ENCODE data around the gene VAMP2. TPM values are rescaled to one million over a fixed set of nuclear protein-coding genes. Genes with fewer than 3 reads are reported as not detected.

VAMP2 gene
- total RNA-seq, 1 experiment from 2014 or later: 5.8 TPM

Other genes starting within 250 kb of the VAMP2 start
- gene RNF227, start 246.7 kb downstream of the VAMP2 start, total RNA-seq (2014; rRNA removed; shearing (Covaris generic)): 0.81 and 1.1 TPM in 2 replicates
- 0.74 and 1.4 TPM in 2 replicates for gene KCNAB3, start 233.1 kb downstream of the VAMP2 start, total RNA-seq (2014; rRNA removed; shearing (Covaris generic))
- 22.0 and 24.5 TPM in 2 replicates for gene TRAPPC1, start 231.0 kb downstream of the VAMP2 start, total RNA-seq (2014; rRNA removed; shearing (Covaris generic))
- gene CNTROB, start 230.7 kb downstream of the VAMP2 start, total RNA-seq (2014; rRNA removed; shearing (Covaris generic)): 17.3 and 24.4 TPM in 2 replicates
- gene GUCY2D, start 160.3 kb downstream of the VAMP2 start, total RNA-seq (2014; rRNA removed; shearing (Covaris generic)): 0.03 TPM in 1 of 2 replicates, not detected in the other
- gene ALOX15B, start 123.9 kb downstream of the VAMP2 start, total RNA-seq (2014; rRNA removed; shearing (Covaris generic)): not detected in 2 replicates
- 0.97 TPM in 1 of 2 replicates, not detected in the other for gene ALOX12B, start 75.2 kb downstream of the VAMP2 start, total RNA-seq (2014; rRNA removed; shearing (Covaris generic))
- gene ALOXE3, start 44.4 kb downstream of the VAMP2 start, total RNA-seq (2014; rRNA removed; shearing (Covaris generic)): not detected in 2 replicates
- gene HES7, start 38.8 kb downstream of the VAMP2 start, total RNA-seq (2014; rRNA removed; shearing (Covaris generic)): 0.61 and 0.76 TPM in 2 replicates
- 37.1 and 43.5 TPM in 2 replicates for gene PER1, start 10.5 kb downstream of the VAMP2 start, total RNA-seq (2014; rRNA removed; shearing (Covaris generic))
- 12.6 and 14.5 TPM in 2 replicates for gene TMEM107, start 13.4 kb upstream of the VAMP2 start, total RNA-seq (2014; rRNA removed; shearing (Covaris generic))
- 12.4 and 12.8 TPM in 2 replicates for gene BORCS6, start 27.2 kb upstream of the VAMP2 start, total RNA-seq (2014; rRNA removed; shearing (Covaris generic))
- 75.0 and 84.9 TPM in 2 replicates for gene AURKB, start 47.6 kb upstream of the VAMP2 start, total RNA-seq (2014; rRNA removed; shearing (Covaris generic))
- gene CTC1, start 85.1 kb upstream of the VAMP2 start, total RNA-seq (2014; rRNA removed; shearing (Covaris generic)): 5.9 and 17.7 TPM in 2 replicates
- 45.4 and 51.3 TPM in 2 replicates for gene PFAS, start 86.3 kb upstream of the VAMP2 start, total RNA-seq (2014; rRNA removed; shearing (Covaris generic))
- gene RANGRF, start 125.7 kb upstream of the VAMP2 start, total RNA-seq (2014; rRNA removed; shearing (Covaris generic)): 13.9 and 18.4 TPM in 2 replicates
- gene SLC25A35, start 132.5 kb upstream of the VAMP2 start, total RNA-seq (2014; rRNA removed; shearing (Covaris generic)): 1.7 and 2.4 TPM in 2 replicates
- not detected in 2 replicates for gene ARHGEF15, start 147.3 kb upstream of the VAMP2 start, total RNA-seq (2014; rRNA removed; shearing (Covaris generic))
- not detected in 2 replicates for gene ODF4, start 176.9 kb upstream of the VAMP2 start, total RNA-seq (2014; rRNA removed; shearing (Covaris generic))
- 1,242 and 1,305 TPM in 2 replicates for gene RPL26, start 220.2 kb upstream of the VAMP2 start, total RNA-seq (2014; rRNA removed; shearing (Covaris generic))
- gene RNF222, start 234.9 kb upstream of the VAMP2 start, total RNA-seq (2014; rRNA removed; shearing (Covaris generic)): not detected in 2 replicates